GM18507 (cell line): Measurements from ENCODE around the gene IFIT3.
"Not testable (repeated sequence)": the region's sequence is repeated elsewhere in the genome, so short reads cannot be mapped to it uniquely, and the experiment has no call there.

Experiments
- DNase-seq: peaks from one replicate; pipeline ENCODE4 v3.0.0; 2011; ENCODE audit warnings: low read depth; ENCODE audit not compliant: insufficient read length; ENCODE audit errors: extremely low spot score
- FAIRE-seq: peaks from 2 replicates; lab custom pipeline; 2011; peaks lifted over from hg19 to GRCh38; lab: Jason Lieb, UNC

The IFIT3 gene

DNA sequence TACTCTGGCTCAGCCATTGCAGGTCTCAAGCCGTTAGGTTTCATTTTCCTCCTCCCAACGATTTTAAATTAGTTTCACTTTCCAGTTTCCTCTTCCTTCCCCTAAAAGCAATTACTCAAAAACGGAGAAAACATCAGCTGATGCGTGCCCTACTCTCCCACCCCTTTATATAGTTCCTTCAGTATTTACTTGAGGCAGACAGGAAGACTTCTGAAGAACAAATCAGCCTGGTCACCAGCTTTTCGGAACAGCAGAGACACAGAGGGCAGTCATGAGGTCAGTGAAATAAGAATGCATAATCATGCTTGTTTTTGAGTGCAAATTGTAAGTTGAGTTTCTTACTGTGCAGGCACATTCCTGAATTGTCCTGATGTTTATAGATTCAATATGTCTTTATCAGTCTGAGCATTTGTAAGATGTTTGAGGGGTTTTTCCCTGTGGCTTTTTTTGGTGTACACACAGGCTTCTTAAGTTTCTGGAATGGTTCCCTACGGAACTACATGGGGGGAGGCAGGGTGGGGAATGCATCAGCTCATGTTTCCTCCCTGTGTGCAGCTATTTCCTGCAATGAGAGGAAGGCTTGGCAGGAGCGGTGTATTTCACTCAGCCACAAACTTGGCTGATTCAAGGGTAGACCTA lies at the start of gene IFIT3:
Gene IFIT3, plus strand, starts transcription at position 195 of the 639 bp plus-strand sequence. Its CDS starts 77 bp downstream, at position 272.
- DNase-seq: peak; percentile 20
- FAIRE-seq: peak; percentile 85

- FAIRE-seq: no peak
- no peak for DNase-seq
Observed at GRCh38 chr10:89278034-89278535, 49.7 kb upstream of the IFIT3 start.

GRCh38 chr10:89278900-89279392 lies 48.9 kb upstream of the IFIT3 start:
- FAIRE-seq (no peak), DNase-seq (no peak)

GRCh38 chr10:89279421-89279869 lies 48.4 kb upstream of the IFIT3 start:
- DNase-seq (no peak), FAIRE-seq (no peak)

DNA sequence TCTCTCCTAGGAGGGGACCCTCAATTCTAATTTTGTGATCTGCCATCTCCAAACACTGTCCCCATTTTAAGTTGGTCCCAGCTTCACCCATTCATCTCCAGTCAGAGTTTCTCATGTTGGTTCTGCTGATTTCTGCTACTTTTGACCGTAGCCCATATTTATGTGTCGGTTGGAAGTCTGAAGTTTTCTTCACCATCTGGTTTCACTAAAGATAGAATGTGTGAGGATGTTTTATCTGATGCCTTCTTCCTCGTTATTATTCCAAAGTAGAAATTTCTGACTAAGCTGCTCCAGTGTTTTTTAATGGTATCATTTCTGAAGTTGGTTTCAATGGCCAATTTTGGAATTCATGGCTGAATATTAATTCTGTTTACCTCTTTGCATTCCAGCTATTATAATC lies 47.3 kb upstream of the IFIT3 start:
- FAIRE-seq (no peak), DNase-seq (no peak)

- no peak for FAIRE-seq
- DNase-seq: no peak
Observed at GRCh38 chr10:89281606-89282395, 46.0 kb upstream of the IFIT3 start.

- FAIRE-seq: no peak
- DNase-seq: no peak
Observed at GRCh38 chr10:89283025-89283935, 44.5 kb upstream of the IFIT3 start.

GRCh38 chr10:89283936-89284475 lies 43.8 kb upstream of the IFIT3 start:
- FAIRE-seq: no peak
- no peak for DNase-seq

- not testable (repeated sequence) for DNase-seq, FAIRE-seq
Observed at GRCh38 chr10:89284711-89285110, 43.1 kb upstream of the IFIT3 start.

GRCh38 chr10:89285303-89285702 lies 42.5 kb upstream of the IFIT3 start:
- not testable (repeated sequence) for FAIRE-seq, DNase-seq

- no peak for FAIRE-seq
- no peak for DNase-seq
Observed at GRCh38 chr10:89294721-89295239, 33.0 kb upstream of the IFIT3 start.

DNA sequence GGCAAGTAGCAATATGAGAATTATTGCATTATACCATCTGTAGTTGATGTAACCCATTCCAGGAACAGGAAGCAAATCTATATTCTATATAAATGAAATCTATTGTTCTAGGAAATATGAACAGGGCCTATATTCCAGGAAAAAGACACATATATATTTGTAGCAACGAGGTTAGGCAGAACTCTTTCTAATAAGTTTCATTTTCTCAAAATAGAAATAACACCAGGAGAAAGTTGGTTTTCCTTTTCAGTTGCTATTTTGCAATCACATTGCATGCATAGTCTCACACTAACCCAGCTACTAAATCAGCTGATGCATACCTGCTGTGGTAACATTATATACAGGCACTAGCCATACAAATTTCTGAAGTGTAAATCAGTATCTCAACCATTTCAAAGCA lies 32.2 kb upstream of the IFIT3 start:
- DNase-seq: no peak
- peak; percentile 71 for FAIRE-seq

DNA sequence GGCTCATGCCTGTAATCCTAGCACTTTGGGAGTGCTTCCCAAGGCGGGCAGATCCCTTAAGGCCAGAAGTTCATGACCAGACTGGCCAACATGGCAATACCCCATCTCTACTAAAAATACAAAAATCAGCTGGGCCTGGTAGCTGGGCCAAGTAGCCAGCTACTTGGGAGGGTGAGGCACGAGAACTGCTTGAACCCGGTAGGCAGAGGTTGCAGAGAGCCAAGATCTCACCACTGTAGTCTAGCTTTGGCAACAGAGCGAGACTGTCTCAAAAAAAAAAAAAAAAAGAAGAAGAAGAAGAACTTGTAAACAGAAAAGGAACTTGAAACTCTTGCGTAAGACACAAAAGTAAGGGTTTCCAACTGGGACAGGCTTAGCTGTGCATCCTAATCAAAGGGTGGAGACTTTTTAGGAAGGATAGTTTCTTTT lies 31.6 kb upstream of the IFIT3 start:
- no peak for DNase-seq
- peak; percentile 83 for FAIRE-seq

DNA sequence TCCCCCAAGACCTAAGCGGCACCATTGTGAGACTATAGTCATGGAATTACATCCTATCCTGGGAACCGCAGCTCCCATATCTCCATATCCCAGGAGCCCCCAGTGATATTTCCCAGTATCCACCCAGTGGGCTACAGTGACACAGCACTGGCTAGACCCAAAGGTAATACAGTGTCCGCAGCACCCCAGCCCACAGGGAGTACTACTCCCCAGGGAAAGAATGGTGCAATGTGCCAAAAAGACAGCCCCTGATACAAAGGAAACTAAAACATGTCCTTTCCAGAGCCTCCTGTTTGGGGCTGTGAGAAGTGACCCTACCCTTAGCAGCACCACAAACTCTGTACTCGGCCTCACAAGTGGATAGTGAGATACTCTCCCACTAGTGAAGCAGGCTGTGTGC lies 30.4 kb upstream of the IFIT3 start:
- no peak for DNase-seq
- FAIRE-seq: no peak

GRCh38 chr10:89297791-89298190 lies 30.0 kb upstream of the IFIT3 start:
- no peak for DNase-seq
- FAIRE-seq: no peak

GRCh38 chr10:89299031-89299430 lies 28.8 kb upstream of the IFIT3 start:
- no peak for DNase-seq
- FAIRE-seq: no peak

- DNase-seq (no peak), FAIRE-seq (peak; percentile 72)
Observed at GRCh38 chr10:89301232-89301631, 26.6 kb upstream of the IFIT3 start.

- FAIRE-seq: peak; percentile 76
- DNase-seq: peak; percentile 29
Observed at GRCh38 chr10:89301721-89302445, 25.9 kb upstream of the IFIT3 start, which contains the start of gene IFIT2. Gene IFIT2 (plus strand): TSS chr10:89302046. CDS start chr10:89302124, 78 bp downstream.
